ENCODE results near the gene CACHD1.

The CACHD1 gene

GRCh38 chr1:64483731-64484414 is 13.9 kb downstream of the CACHD1 start:
- H3K9ac ChIP-seq (ENCODE audit: low read depth, low read length): no peak overlapping the region
- H3K27me3 ChIP-seq (ENCODE audit: control insufficient read depth, insufficient read depth, low read length): no peaks in the 10 kb centered on the region
- no peaks in the 10 kb centered on the region for H3K9me3 ChIP-seq (ENCODE audit: control insufficient read depth, insufficient read depth, low read length)
- H3K36me3 ChIP-seq (ENCODE audit: control insufficient read depth, insufficient read depth, low read length): peaks cover 4% of the 10 kb centered on the region; the same call in 1 of the 2 replicates
- no peak overlapping the region for H3K27ac ChIP-seq (ENCODE audit: low read depth, low read length)
- H3K4me3 ChIP-seq (ENCODE audit: low read depth, low read length): no peak overlapping the region
- peaks cover 74% of the 10 kb centered on the region for H3K4me1 ChIP-seq (ENCODE audit: control insufficient read depth, insufficient read depth, low read length)

DNA sequence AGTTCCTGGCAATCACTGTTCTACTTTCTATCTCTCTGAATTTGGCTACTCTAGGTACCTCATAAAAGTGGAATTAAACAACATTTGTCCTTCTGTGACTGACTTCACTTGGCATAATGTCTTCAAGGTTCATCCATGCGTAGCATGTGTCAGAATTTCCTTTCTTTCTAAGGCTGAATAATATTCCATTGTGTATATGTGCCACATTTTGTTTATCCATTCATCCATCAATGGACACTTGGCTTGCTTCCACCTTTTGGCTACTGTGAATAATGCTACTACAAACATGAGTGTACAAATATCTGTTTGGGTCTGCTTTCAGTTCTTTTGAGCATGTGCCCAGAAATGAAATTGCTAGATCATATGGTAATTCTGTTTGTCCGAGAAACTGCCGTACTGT is 14.7 kb downstream of the CACHD1 start:
- Histone ChIP-seq H3K36me3 (ENCODE audit: control insufficient read depth, insufficient read depth, low read length) (no peaks in the 10 kb centered on the region), H3K9ac (ENCODE audit: low read depth, low read length) (no peak overlapping the region), H3K9me3 (ENCODE audit: control insufficient read depth, insufficient read depth, low read length) (no peaks in the 10 kb centered on the region), H3K27ac (ENCODE audit: low read depth, low read length) (no peak overlapping the region), H3K4me1 (ENCODE audit: control insufficient read depth, insufficient read depth, low read length) (peaks cover 76% of the 10 kb centered on the region), H3K27me3 (ENCODE audit: control insufficient read depth, insufficient read depth, low read length) (no peaks in the 10 kb centered on the region), H3K4me3 (ENCODE audit: low read depth, low read length) (no peak overlapping the region)

DNA sequence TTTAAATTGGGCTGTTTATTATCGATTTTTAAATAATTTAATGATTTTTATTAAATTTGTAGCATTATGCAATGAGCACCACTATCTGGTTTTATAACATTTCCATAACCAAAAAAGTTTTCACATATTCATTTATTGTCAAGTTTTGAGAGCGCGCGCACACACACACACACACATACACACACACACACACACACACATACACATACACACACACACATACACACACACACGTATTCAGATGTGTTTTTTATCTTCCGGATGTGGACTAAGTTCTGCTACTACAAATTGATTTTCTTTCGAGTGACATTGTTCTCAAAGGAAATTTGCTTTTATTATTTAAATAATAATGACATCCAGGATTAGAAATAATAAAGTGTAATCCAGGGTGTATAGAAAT is 16.3 kb downstream of the CACHD1 start:
- Histone ChIP-seq H3K27me3 (ENCODE audit: control insufficient read depth, insufficient read depth, low read length) (no peaks in the 10 kb centered on the region), H3K9me3 (ENCODE audit: control insufficient read depth, insufficient read depth, low read length) (no peaks in the 10 kb centered on the region), H3K9ac (ENCODE audit: low read depth, low read length) (no peak overlapping the region), H3K4me3 (ENCODE audit: low read depth, low read length) (no peak overlapping the region), H3K27ac (ENCODE audit: low read depth, low read length) (no peak overlapping the region), H3K4me1 (ENCODE audit: control insufficient read depth, insufficient read depth, low read length) (peaks cover 75% of the 10 kb centered on the region), H3K36me3 (ENCODE audit: control insufficient read depth, insufficient read depth, low read length) (no peaks in the 10 kb centered on the region)

DNA sequence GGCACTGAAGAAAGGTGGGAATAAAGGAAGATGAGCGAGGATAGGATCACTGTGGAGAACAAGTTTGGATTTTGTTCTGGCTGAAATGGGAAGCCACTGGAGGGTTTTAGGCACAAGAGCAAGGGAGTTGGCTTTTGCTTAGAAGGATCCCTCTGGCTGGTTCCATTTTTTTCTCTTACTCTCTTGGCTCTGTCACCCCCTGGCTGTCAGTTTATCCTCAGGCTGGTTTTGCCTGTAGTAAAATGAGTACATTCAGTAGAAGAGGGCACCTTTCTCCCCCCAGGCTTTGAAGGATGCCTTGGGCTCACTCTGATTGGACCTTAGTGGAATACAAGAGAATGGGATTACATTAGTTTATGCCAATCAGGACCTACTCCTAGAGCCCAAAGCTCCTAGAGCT is 17.1 kb downstream of the CACHD1 start:
- H3K4me1 ChIP-seq (ENCODE audit: control insufficient read depth, insufficient read depth, low read length): peaks cover 67% of the 10 kb centered on the region
- H3K9ac ChIP-seq (ENCODE audit: low read depth, low read length): no peak overlapping the region
- no peak overlapping the region for H3K27ac ChIP-seq (ENCODE audit: low read depth, low read length)

GRCh38 chr1:64488862-64489261 is 18.9 kb downstream of the CACHD1 start:
- Histone ChIP-seq H3K9me3 (ENCODE audit: control insufficient read depth, insufficient read depth, low read length) (no peaks in the 10 kb centered on the region), H3K27ac (ENCODE audit: low read depth, low read length) (peak overlapping the region; percentile 62), H3K27me3 (ENCODE audit: control insufficient read depth, insufficient read depth, low read length) (no peaks in the 10 kb centered on the region), H3K4me1 (ENCODE audit: control insufficient read depth, insufficient read depth, low read length) (peaks cover 71% of the 10 kb centered on the region), H3K36me3 (ENCODE audit: control insufficient read depth, insufficient read depth, low read length) (no peaks in the 10 kb centered on the region), H3K4me3 (ENCODE audit: low read depth, low read length) (no peak overlapping the region), H3K9ac (ENCODE audit: low read depth, low read length) (no peak overlapping the region)

More for the DNA sequence above, 17.1 kb downstream of the CACHD1 start:
- no peaks in the 10 kb centered on the region for H3K9me3 ChIP-seq (ENCODE audit: control insufficient read depth, insufficient read depth, low read length)
- no peak overlapping the region for H3K4me3 ChIP-seq (ENCODE audit: low read depth, low read length)
- no peaks in the 10 kb centered on the region for H3K36me3 ChIP-seq (ENCODE audit: control insufficient read depth, insufficient read depth, low read length)
- no peaks in the 10 kb centered on the region for H3K27me3 ChIP-seq (ENCODE audit: control insufficient read depth, insufficient read depth, low read length)

DNA sequence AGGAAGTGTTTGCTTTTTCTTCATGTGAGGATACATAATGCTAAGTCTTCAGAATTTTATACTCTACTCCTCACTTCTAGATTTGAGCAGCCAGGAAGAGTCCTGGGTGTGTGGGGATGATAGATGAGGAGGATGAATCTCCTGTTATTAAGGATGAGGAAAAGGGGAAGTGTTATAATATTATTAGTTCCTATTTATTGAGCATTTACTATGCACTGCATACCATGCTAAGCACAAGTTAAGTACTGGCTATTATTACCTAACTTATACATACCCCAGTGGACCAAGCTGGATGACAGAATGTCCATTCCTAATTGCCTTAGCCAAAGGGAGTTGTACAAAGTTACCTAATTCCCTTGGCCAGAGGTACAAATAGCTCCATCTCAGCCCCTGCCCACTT is 19.8 kb downstream of the CACHD1 start:
- H3K27ac ChIP-seq (ENCODE audit: low read depth, low read length): peak overlapping the region; percentile 62
- peaks cover 72% of the 10 kb centered on the region for H3K4me1 ChIP-seq (ENCODE audit: control insufficient read depth, insufficient read depth, low read length)
- no peaks in the 10 kb centered on the region for H3K36me3 ChIP-seq (ENCODE audit: control insufficient read depth, insufficient read depth, low read length)
- no peak overlapping the region; the same call in 1 of the 2 replicates for H3K9ac ChIP-seq (ENCODE audit: low read depth, low read length)
- no peaks in the 10 kb centered on the region for H3K27me3 ChIP-seq (ENCODE audit: control insufficient read depth, insufficient read depth, low read length)
- H3K4me3 ChIP-seq (ENCODE audit: low read depth, low read length): no peak overlapping the region
- H3K9me3 ChIP-seq (ENCODE audit: control insufficient read depth, insufficient read depth, low read length): no peaks in the 10 kb centered on the region

DNA sequence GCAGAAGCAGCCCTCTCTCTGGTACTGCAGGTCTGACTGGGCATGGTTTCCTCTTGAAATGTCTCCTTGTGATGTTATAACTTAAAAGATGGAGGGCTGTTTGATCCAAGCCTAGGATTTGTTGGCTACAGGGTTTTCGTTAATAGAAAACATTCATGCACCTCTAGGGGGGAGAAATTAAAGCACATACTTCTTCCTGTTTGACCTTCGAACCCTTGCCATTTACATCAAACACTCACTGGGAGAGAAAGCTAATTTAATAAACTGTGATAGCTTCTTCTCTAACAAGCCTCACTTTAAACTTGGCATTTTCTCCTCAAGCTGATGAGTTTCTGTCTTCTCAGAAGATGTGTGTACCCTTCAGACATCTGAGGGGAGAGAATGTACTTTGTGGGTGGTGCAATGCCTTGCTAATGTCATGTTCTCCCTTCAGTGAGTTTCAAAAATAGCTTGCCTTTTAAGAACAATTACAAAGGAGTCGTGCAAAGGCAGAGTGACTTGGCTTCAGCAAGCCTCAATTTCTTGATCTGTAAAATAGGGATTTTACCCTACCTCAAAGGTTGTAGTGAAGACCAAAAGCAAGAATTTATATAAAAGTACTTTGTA is 20.4 kb downstream of the CACHD1 start:
- Histone ChIP-seq H3K36me3 (ENCODE audit: control insufficient read depth, insufficient read depth, low read length) (no peaks in the 10 kb centered on the region), H3K27ac (ENCODE audit: low read depth, low read length) (peak overlapping the region; percentile 6), H3K4me1 (ENCODE audit: control insufficient read depth, insufficient read depth, low read length) (peaks cover 78% of the 10 kb centered on the region), H3K9ac (ENCODE audit: low read depth, low read length) (no peak overlapping the region), H3K27me3 (ENCODE audit: control insufficient read depth, insufficient read depth, low read length) (no peaks in the 10 kb centered on the region), H3K9me3 (ENCODE audit: control insufficient read depth, insufficient read depth, low read length) (no peaks in the 10 kb centered on the region), H3K4me3 (ENCODE audit: low read depth, low read length) (no peak overlapping the region)

- peak overlapping the region; percentile 95 for H3K27ac ChIP-seq (ENCODE audit: low read depth, low read length)
- H3K9me3 ChIP-seq (ENCODE audit: control insufficient read depth, insufficient read depth, low read length): no peaks in the 10 kb centered on the region
- H3K27me3 ChIP-seq (ENCODE audit: control insufficient read depth, insufficient read depth, low read length): no peaks in the 10 kb centered on the region
- H3K36me3 ChIP-seq (ENCODE audit: control insufficient read depth, insufficient read depth, low read length): no peaks in the 10 kb centered on the region
- H3K4me3 ChIP-seq (ENCODE audit: low read depth, low read length): no peak overlapping the region
- H3K9ac ChIP-seq (ENCODE audit: low read depth, low read length): no peak overlapping the region
- peaks cover 87% of the 10 kb centered on the region for H3K4me1 ChIP-seq (ENCODE audit: control insufficient read depth, insufficient read depth, low read length)
These were observed 22.5 kb downstream of the CACHD1 start for GRCh38 chr1:64492424-64492823.

GRCh38 chr1:64493831-64494230 is 23.9 kb downstream of the CACHD1 start:
- Histone ChIP-seq H3K9me3 (ENCODE audit: control insufficient read depth, insufficient read depth, low read length) (no peaks in the 10 kb centered on the region), H3K9ac (ENCODE audit: low read depth, low read length) (peak overlapping the region; percentile 30; the same call in 1 of the 2 replicates), H3K4me1 (ENCODE audit: control insufficient read depth, insufficient read depth, low read length) (peaks cover 84% of the 10 kb centered on the region), H3K36me3 (ENCODE audit: control insufficient read depth, insufficient read depth, low read length) (no peaks in the 10 kb centered on the region), H3K4me3 (ENCODE audit: low read depth, low read length) (peak overlapping the region; percentile 45), H3K27me3 (ENCODE audit: control insufficient read depth, insufficient read depth, low read length) (no peaks in the 10 kb centered on the region), H3K27ac (ENCODE audit: low read depth, low read length) (peak overlapping the region; percentile 95)

GRCh38 chr1:64494659-64495058 is 24.7 kb downstream of the CACHD1 start:
- Histone ChIP-seq H3K36me3 (ENCODE audit: control insufficient read depth, insufficient read depth, low read length) (0 out of 2 replicates have a peak, but pooled peaks cover 3% of the 10 kb centered on the region), H3K27ac (ENCODE audit: low read depth, low read length) (peak overlapping the region; percentile 95), H3K4me3 (ENCODE audit: low read depth, low read length) (peak overlapping the region; percentile 45), H3K9me3 (ENCODE audit: control insufficient read depth, insufficient read depth, low read length) (no peaks in the 10 kb centered on the region), H3K4me1 (ENCODE audit: control insufficient read depth, insufficient read depth, low read length) (peaks cover 84% of the 10 kb centered on the region), H3K9ac (ENCODE audit: low read depth, low read length) (peak overlapping the region; percentile 10; the same call in 1 of the 2 replicates), H3K27me3 (ENCODE audit: control insufficient read depth, insufficient read depth, low read length) (no peaks in the 10 kb centered on the region)

- Histone ChIP-seq H3K36me3 (ENCODE audit: control insufficient read depth, insufficient read depth, low read length) (0 out of 2 replicates have a peak, but pooled peaks cover 3% of the 10 kb centered on the region), H3K27ac (ENCODE audit: low read depth, low read length) (peak overlapping the region; percentile 94), H3K9me3 (ENCODE audit: control insufficient read depth, insufficient read depth, low read length) (no peaks in the 10 kb centered on the region), H3K4me3 (ENCODE audit: low read depth, low read length) (no peak overlapping the region), H3K9ac (ENCODE audit: low read depth, low read length) (no peak overlapping the region), H3K4me1 (ENCODE audit: control insufficient read depth, insufficient read depth, low read length) (peaks cover 79% of the 10 kb centered on the region), H3K27me3 (ENCODE audit: control insufficient read depth, insufficient read depth, low read length) (no peaks in the 10 kb centered on the region)
These were observed 25.9 kb downstream of the CACHD1 start for GRCh38 chr1:64495878-64496277.

Measured in HUES48 (cell line).